ENCODE results near the gene ZSWIM1.

- TF ChIP-seq EZH2 (IDR thresholded peaks at IDR 0.05; ENCODE audit: insufficient read depth, poor library complexity, severe bottlenecking) (no peak), EZH2phosphoT487 (IDR thresholded peaks at IDR 0.05; ENCODE audit: insufficient read depth, low read depth) (no peak)
Measured at GRCh38 chr20:45893831-45894230, 12.8 kb downstream of the ZSWIM1 start.

Data from GM23248 (cell line).